Activated naive CD4-positive, alpha-beta T cell treated with anti-CD3 and anti-CD28 coated beads, Interleukin-2, amount 50 U/mL, for 72 hours (primary cell): Measurements from ENCODE around the gene MISFA. TPM values are rescaled to one million over a fixed set of nuclear protein-coding genes. Genes with fewer than 3 reads are reported as not detected.
A peak's percentile ranks its signal among the peaks of the same experiment; 100 is the strongest.
"Not testable (repeated sequence)": the region's sequence is repeated elsewhere in the genome, so short reads cannot be mapped to it uniquely, and the experiment has no call there.

Experiments
- ATAC-seq, 2 donors: fragments of 150-1000 bp; cut with Tn5 transposase; 2 replicates each; pipeline ENCODE4 v1.10.0; 2021; ENCODE audit warnings: mild to moderate bottlenecking in 2 of 2, moderate library complexity in 2 of 2
- DNase-seq, 2 donors: peaks; one replicate each; pipeline ENCODE4 v3.0.0; 2021 to 2022; ENCODE audit warnings: low spot score in 2 of 2
- H3K27ac Mint-ChIP-seq, 2 donors: one replicate each; pipeline ENCODE4 v1.8.0; 2022; ENCODE audit warnings: mild to moderate bottlenecking in 2 of 2, mixed read lengths in 2 of 2
- H3K36me3 Mint-ChIP-seq, 2 donors: one replicate each; pipeline ENCODE4 v1.8.0; 2022; ENCODE audit warnings: mixed read lengths in 2 of 2
- H3K9me3 Mint-ChIP-seq, 2 donors: one replicate each; pipeline ENCODE4 v1.8.0; 2022; ENCODE audit warnings: mixed read lengths in 2 of 2
- total RNA-seq, 2 donors: library from RNA; stranded (reverse); gene quantifications; one replicate each; pipeline ENCODE4 v1.2.3, GENCODE V29; 2022

Gene MISFA
- total RNA-seq, 2 donors from 2014 or later, result 0.93 to 4.0 TPM

GRCh38 chr11:18611196-18611595 lies 11.6 kb downstream of the MISFA start:
- DNase-seq, result no peak
- Mint-ChIP-seq H3K9me3 (peaks cover 0 to 3% of the 10 kb centered on the region in 2 donors), H3K27ac (no peak overlapping the region), H3K36me3 (peaks cover 20 to 37% of the 10 kb centered on the region in 2 donors)
- no peak for ATAC-seq

- no peak for DNase-seq
- Mint-ChIP-seq H3K9me3 (peaks cover 0 to 3% of the 10 kb centered on the region in 2 donors), H3K27ac (no peak overlapping the region), H3K36me3 (peaks cover 20 to 37% of the 10 kb centered on the region in 2 donors)
- no peak for ATAC-seq
Measured at GRCh38 chr11:18612394-18612793, 12.8 kb downstream of the MISFA start.

GRCh38 chr11:18614667-18615066 lies 15.1 kb downstream of the MISFA start:
- H3K9me3 Mint-ChIP-seq, result peaks cover 0 to 3% of the 10 kb centered on the region in 2 donors
- peak overlapping the region in 1 of 2 donors; percentile 71 for H3K27ac Mint-ChIP-seq
- no peak for ATAC-seq
- no peak for DNase-seq
- peaks cover 20 to 36% of the 10 kb centered on the region in 2 donors for H3K36me3 Mint-ChIP-seq

GRCh38 chr11:18615628-18616392 lies 16.2 kb downstream of the MISFA start:
- H3K36me3 Mint-ChIP-seq, result peaks cover 20 to 32% of the 10 kb centered on the region in 2 donors

GRCh38 chr11:18617688-18618341 lies 18.2 kb downstream of the MISFA start:
- H3K36me3 Mint-ChIP-seq, result peaks cover 20 to 32% of the 10 kb centered on the region in 2 donors
- H3K27ac Mint-ChIP-seq, result peak overlapping the region; percentile 39 to 79
- DNase-seq (peak in 1 of 2 donors; percentile 34), ATAC-seq (peak; percentile 69 to 74)
- H3K9me3 Mint-ChIP-seq, result peaks cover 0 to 3% of the 10 kb centered on the region in 2 donors

More at GRCh38 chr11:18615628-18616392, 16.2 kb downstream of the MISFA start:
- DNase-seq, result no peak
- Mint-ChIP-seq H3K27ac (peak overlapping the region; percentile 78 to 85), H3K9me3 (peaks cover 0 to 3% of the 10 kb centered on the region in 2 donors)
- peak; percentile 84 to 87 for ATAC-seq

GRCh38 chr11:18618342-18619025 lies 18.9 kb downstream of the MISFA start:
- peaks cover 0 to 3% of the 10 kb centered on the region in 2 donors for H3K9me3 Mint-ChIP-seq
- peaks cover 20 to 31% of the 10 kb centered on the region in 2 donors for H3K36me3 Mint-ChIP-seq
- H3K27ac Mint-ChIP-seq, result peak overlapping the region; percentile 39 to 79
- DNase-seq (no peak), ATAC-seq (no peak)

GRCh38 chr11:18623707-18624106 lies 24.1 kb downstream of the MISFA start:
- no peak overlapping the region for H3K27ac Mint-ChIP-seq
- ATAC-seq (no peak), DNase-seq (no peak)
- no peaks in the 10 kb centered on the region for H3K9me3 Mint-ChIP-seq
- peaks cover 0 to 14% of the 10 kb centered on the region in 2 donors for H3K36me3 Mint-ChIP-seq

GRCh38 chr11:18624161-18624560 lies 24.6 kb downstream of the MISFA start:
- H3K27ac Mint-ChIP-seq, result no peak overlapping the region
- H3K9me3 Mint-ChIP-seq, result no peaks in the 10 kb centered on the region
- peaks cover 0 to 14% of the 10 kb centered on the region in 2 donors for H3K36me3 Mint-ChIP-seq
- no peak for DNase-seq
- ATAC-seq, result no peak

GRCh38 chr11:18632841-18633240 lies 33.3 kb downstream of the MISFA start:
- Mint-ChIP-seq H3K27ac (peak overlapping the region; percentile 95 to 97), H3K9me3 (no peaks in the 10 kb centered on the region), H3K36me3 (peaks cover 7 to 13% of the 10 kb centered on the region in 2 donors)
- no peak for DNase-seq
- ATAC-seq, result no peak

GRCh38 chr11:18633256-18634139 lies 33.9 kb downstream of the MISFA start:
- peaks cover 7 to 13% of the 10 kb centered on the region in 2 donors for H3K36me3 Mint-ChIP-seq
- ATAC-seq (no peak), DNase-seq (peak in 1 of 2 donors; percentile 14)
- no peaks in the 10 kb centered on the region for H3K9me3 Mint-ChIP-seq
- H3K27ac Mint-ChIP-seq, result peak overlapping the region; percentile 95 to 97

GRCh38 chr11:18634140-18635032 lies 34.8 kb downstream of the MISFA start, which contains the start of gene SPTY2D1:
TSS of gene SPTY2D1 (minus strand) at chr11:18634342. CDS start at chr11:18634257, 85 bp downstream.
- Mint-ChIP-seq H3K27ac (peak within 1 kb of the TSS; percentile 95 to 97), H3K9me3 (no peaks in the 10 kb centered on the region), H3K36me3 (peaks cover 7 to 13% of the 10 kb centered on the region in 2 donors)
- peak; percentile 97 to 98 for ATAC-seq
- DNase-seq, result peak; percentile 92 to 98

GRCh38 chr11:18641677-18642076 lies 42.1 kb downstream of the MISFA start:
- ATAC-seq (no peak), DNase-seq (no peak)
- Mint-ChIP-seq H3K36me3 (no peaks in the 10 kb centered on the region), H3K9me3 (no peaks in the 10 kb centered on the region), H3K27ac (no peak overlapping the region)

GRCh38 chr11:18643034-18643433 lies 43.4 kb downstream of the MISFA start:
- H3K36me3 Mint-ChIP-seq, ATAC-seq, H3K27ac Mint-ChIP-seq, H3K9me3 Mint-ChIP-seq, DNase-seq: not testable (repeated sequence)

GRCh38 chr11:18650353-18650752 lies 50.8 kb downstream of the MISFA start:
- ATAC-seq (no peak), DNase-seq (no peak)
- H3K27ac Mint-ChIP-seq, result peak overlapping the region in 1 of 2 donors; percentile 11
- H3K36me3 Mint-ChIP-seq, result no peaks in the 10 kb centered on the region
- no peaks in the 10 kb centered on the region for H3K9me3 Mint-ChIP-seq
